IMR-90 (cell line): ENCODE measurements around the gene ZNF503. TPM values are rescaled to one million over a fixed set of nuclear protein-coding genes. Genes with fewer than 3 reads are reported as not detected.

Experiments used
- ATAC-seq: fragments of 200-7000 bp; cut with Tn5 transposase; 2 replicates; pipeline ENCODE4 v1.9.1; 2020; ENCODE audit warnings: low read depth, mild to moderate bottlenecking, moderate library complexity
- BruUV-seq: library from RNA; stranded (reverse); fragments of 400-500 nt; replicated peaks from 2 replicates; lab custom pipeline; 2021; lab: Mats Ljungman, UMichigan
- CTCF ChIA-PET: fragments of 300-600 bp; formaldehyde crosslinking; extraction: SDS; loops from one replicate; lab custom pipeline; 2021; ENCODE audit warnings: antibody characterized with exemption; lab: Yijun Ruan, JAX
- POLR2A ChIA-PET: fragments of 300-600 bp; sonication (Branson Sonifier 250); formaldehyde crosslinking; loops from one replicate; lab custom pipeline; 2022; ENCODE audit warnings: antibody characterized with exemption; ENCODE audit not compliant: unreplicated experiment; lab: Charles Lee
- DNase-seq: peaks from one replicate; pipeline ENCODE4 v3.0.0; 2013
- H2AFZ ChIP-seq: replicated peaks from 2 replicates; pipeline ENCODE3; 2013; ENCODE audit warnings: low read length, mild to moderate bottlenecking; ENCODE audit not compliant: poor library complexity
- H2AK5ac ChIP-seq: 2 replicates; pipeline ENCODE4 v1.6.1; 2013; ENCODE audit warnings: low read depth, low read length, inconsistent platforms
- H2AK9ac ChIP-seq: replicated peaks from 2 replicates; pipeline ENCODE3; 2013; ENCODE audit warnings: mild to moderate bottlenecking, low read depth, low read length, moderate library complexity; ENCODE audit not compliant: poor library complexity
- H2BK120ac ChIP-seq: 2 replicates; pipeline ENCODE4 v1.6.1; 2013; ENCODE audit warnings: low read depth, low read length, inconsistent platforms
- H2BK15ac ChIP-seq: 3 replicates; pipeline ENCODE4 v1.6.1; 2013; ENCODE audit warnings: low read depth, low read length, inconsistent platforms
- H2BK20ac ChIP-seq: 2 replicates; pipeline ENCODE4 v1.6.1; 2013; ENCODE audit warnings: low read depth, mild to moderate bottlenecking, inconsistent platforms, low read length, moderate library complexity
- H2BK5ac ChIP-seq: 2 replicates; pipeline ENCODE4 v1.6.1; 2013; ENCODE audit warnings: mild to moderate bottlenecking, low read depth, low read length, inconsistent platforms; ENCODE audit not compliant: poor library complexity, severe bottlenecking
- H3K14ac ChIP-seq: replicated peaks from 2 replicates; pipeline ENCODE4 v1.6.1; 2013; ENCODE audit warnings: low read depth, low read length, inconsistent platforms
- H3K18ac ChIP-seq: 2 replicates; pipeline ENCODE4 v1.6.1; 2013; ENCODE audit warnings: low read depth, low read length, control low read depth
- H3K23ac ChIP-seq: 2 replicates; pipeline ENCODE4 v1.6.1; 2013; ENCODE audit warnings: low read depth, low read length, inconsistent platforms
- H3K27ac ChIP-seq: 2 replicates; pipeline ENCODE4 v1.5.1; 2013; ENCODE audit warnings: mild to moderate bottlenecking, control low read depth, low read length; ENCODE audit not compliant: insufficient read depth
- H3K27me3 ChIP-seq: 2 replicates; pipeline ENCODE4 v1.6.1; 2013; ENCODE audit warnings: low read length; ENCODE audit not compliant: control insufficient read depth, insufficient read depth
- H3K36me3 ChIP-seq: 2 replicates; pipeline ENCODE4 v1.6.1; 2013; ENCODE audit warnings: low read length, mixed read lengths; ENCODE audit not compliant: control insufficient read depth, insufficient read depth
- H3K4ac ChIP-seq: 2 replicates; pipeline ENCODE4 v1.6.1; 2013; ENCODE audit warnings: low read depth, low read length, inconsistent platforms
- H3K4me1 ChIP-seq: 2 replicates; pipeline ENCODE4 v1.6.1; 2013; ENCODE audit warnings: low read length, mixed read lengths; ENCODE audit not compliant: control insufficient read depth, insufficient read depth
- H3K4me2 ChIP-seq: 2 replicates; pipeline ENCODE4 v1.6.1; 2013; ENCODE audit warnings: low read depth, mild to moderate bottlenecking, control low read depth, low read length, moderate library complexity
- H3K4me3 ChIP-seq: 2 replicates; pipeline ENCODE4 v1.5.1; 2013; ENCODE audit warnings: low read depth, mild to moderate bottlenecking, control low read depth, low read length, moderate library complexity; ENCODE audit not compliant: insufficient read depth
- H3K56ac ChIP-seq: 2 replicates; pipeline ENCODE4 v1.6.1; 2013; ENCODE audit warnings: low read length, inconsistent platforms; ENCODE audit not compliant: insufficient read depth; ENCODE audit errors: extremely low read depth
- H3K79me1 ChIP-seq, 2 experiments: 2 replicates each; pipeline ENCODE4 v1.6.1; 2013; ENCODE audit warnings: low read length in 2 of 2, inconsistent platforms in 1 of 2, low read depth in 1 of 2
- H3K9ac ChIP-seq: 2 replicates; pipeline ENCODE4 v1.6.1; 2013; ENCODE audit warnings: low read depth, low read length, control low read depth
- H3K9me1 ChIP-seq: 2 replicates; pipeline ENCODE4 v1.6.1; 2013; ENCODE audit warnings: low read length, inconsistent platforms; ENCODE audit not compliant: insufficient read depth
- H3K9me3 ChIP-seq: 2 replicates; pipeline ENCODE4 v1.6.1; 2013; ENCODE audit warnings: low read length; ENCODE audit not compliant: control insufficient read depth, insufficient read depth
- H4K20me1 ChIP-seq: 2 replicates; pipeline ENCODE4 v1.6.1; 2013; ENCODE audit warnings: low read length, inconsistent platforms; ENCODE audit not compliant: insufficient read depth
- H4K5ac ChIP-seq: 2 replicates; pipeline ENCODE4 v1.6.1; 2013; ENCODE audit warnings: mild to moderate bottlenecking, low read depth, low read length, control low read depth
- H4K8ac ChIP-seq, 2 experiments: 2 replicates each; pipeline ENCODE4 v1.6.1; 2013; ENCODE audit warnings: low read depth in 2 of 2, low read length in 2 of 2, control low read depth in 1 of 2, inconsistent platforms in 1 of 2
- H4K91ac ChIP-seq: 2 replicates; pipeline ENCODE4 v1.6.1; 2013; ENCODE audit warnings: low read depth, low read length, inconsistent platforms; ENCODE audit not compliant: insufficient read depth
- BHLHE40 ChIP-seq: fragments of 150-350 bp; IDR thresholded peaks from 2 replicates; pipeline ENCODE4 v1.6.1; 2016; ENCODE audit warnings: mild to moderate bottlenecking, low read depth, low read length
- MXI1 ChIP-seq: IDR thresholded peaks from 2 replicates; pipeline ENCODE4 v1.6.1; 2012; ENCODE audit warnings: low read depth, mild to moderate bottlenecking, low read length, moderate library complexity, borderline replicate concordance
- RAD21 ChIP-seq: IDR thresholded peaks from 2 replicates; pipeline ENCODE4 v1.6.1; 2012; ENCODE audit warnings: low read length, improper control_type of control experiment
- WGBS, 2 experiments: methylation state at CpG; one replicate each; pipeline versions ENCODE4 v1.1.5 to v1.1.7; 2013; ENCODE audit warnings: missing lambda C conversion rate in 2 of 2; ENCODE audit not compliant: insufficient read length in 1 of 2; ENCODE audit errors: extremely low coverage in 2 of 2; 5-methylcytosine and 5-hydroxymethylcytosine counted together
- dilution Hi-C: fragments of 300-500 bp; cut with HindIII; formaldehyde crosslinking; loops from one replicate; pipeline ENCODE4 v1.14.3; 2018; ENCODE audit warnings: low sequenced_read_pairs; ENCODE audit not compliant: unreplicated experiment
- in situ Hi-C: fragments of 300-500 bp; cut with MboI; formaldehyde crosslinking; loops from 3 replicates; pipeline ENCODE4 v1.14.3; 2019; ENCODE audit warnings: low sequenced_read_pairs, inconsistent platforms, mixed read lengths
- intact Hi-C: fragments of 100-400 bp; cut with micrococcal nuclease; formaldehyde crosslinking; loops from 2 replicates; pipeline ENCODE4 v1.10.0; 2022
- polyA plus RNA-seq, 3 experiments: library from polyadenylated mRNA; depleted of rRNA; stranded (reverse); fragments of >200 nt; gene quantifications; 2 replicates each; pipeline ENCODE4 v1.2.3, GENCODE V29; 2012; ENCODE audit warnings: low replicate concordance in 1 of 3
- total RNA-seq: library from RNA; depleted of rRNA; stranded (reverse); fragments of >200 nt; gene quantifications from 2 replicates; pipeline ENCODE4 v1.2.3, GENCODE V29; 2012
- TF ChIP-seq, protein P1 (sequence below): conservative IDR thresholded peaks from 2 replicates; pipeline ENCODE4 v1.5.1; 2012; ENCODE audit warnings: mild to moderate bottlenecking, low read depth, low read length, improper control_type of control experiment

Gene ZNF503
- total and polyA plus RNA-seq, 2 of the 4 experiments (the other 2 are of a cell fraction), result 0.36 to 5.8 TPM

GRCh38 chr10:75424571-75424970 is 23.0 kb upstream of the ZNF503 start (continued):
- TF ChIP-seq, protein P1, sequence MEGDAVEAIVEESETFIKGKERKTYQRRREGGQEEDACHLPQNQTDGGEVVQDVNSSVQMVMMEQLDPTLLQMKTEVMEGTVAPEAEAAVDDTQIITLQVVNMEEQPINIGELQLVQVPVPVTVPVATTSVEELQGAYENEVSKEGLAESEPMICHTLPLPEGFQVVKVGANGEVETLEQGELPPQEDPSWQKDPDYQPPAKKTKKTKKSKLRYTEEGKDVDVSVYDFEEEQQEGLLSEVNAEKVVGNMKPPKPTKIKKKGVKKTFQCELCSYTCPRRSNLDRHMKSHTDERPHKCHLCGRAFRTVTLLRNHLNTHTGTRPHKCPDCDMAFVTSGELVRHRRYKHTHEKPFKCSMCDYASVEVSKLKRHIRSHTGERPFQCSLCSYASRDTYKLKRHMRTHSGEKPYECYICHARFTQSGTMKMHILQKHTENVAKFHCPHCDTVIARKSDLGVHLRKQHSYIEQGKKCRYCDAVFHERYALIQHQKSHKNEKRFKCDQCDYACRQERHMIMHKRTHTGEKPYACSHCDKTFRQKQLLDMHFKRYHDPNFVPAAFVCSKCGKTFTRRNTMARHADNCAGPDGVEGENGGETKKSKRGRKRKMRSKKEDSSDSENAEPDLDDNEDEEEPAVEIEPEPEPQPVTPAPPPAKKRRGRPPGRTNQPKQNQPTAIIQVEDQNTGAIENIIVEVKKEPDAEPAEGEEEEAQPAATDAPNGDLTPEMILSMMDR, result no peak
- no peak for TF ChIP-seq RAD21

GRCh38 chr10:75422913-75423312 is 21.3 kb upstream of the ZNF503 start:
- BruUV-seq, result no TSS peak
- CTCF ChIA-PET, result no interaction called here
- in situ Hi-C loops, result loop anchor here (25.0 kb wide), 3 partner anchors 614 to 1564 kb away; no protein-coding TSS in a partner anchor

More at GRCh38 chr10:75422913-75423312, 21.3 kb upstream of the ZNF503 start:
- H2BK20ac ChIP-seq, result no peak overlapping the region
- H2BK15ac ChIP-seq, result no peak overlapping the region
- H3K79me1 ChIP-seq, result no peaks in the 10 kb centered on the region
- H3K4me1 ChIP-seq, result no peaks in the 10 kb centered on the region
- no peak overlapping the region for H4K8ac ChIP-seq
- TF ChIP-seq BHLHE40, result no peak
- no peak for TF ChIP-seq MXI1
- TF ChIP-seq, protein P1, result no peak
- no peak overlapping the region for H2BK120ac ChIP-seq
- H3K56ac ChIP-seq, result no peak overlapping the region
- no peak overlapping the region for H3K4ac ChIP-seq
- H3K27me3 ChIP-seq, result peaks cover 2% of the 10 kb centered on the region; the same call in 1 of the 2 replicates
- POLR2A ChIA-PET, result no interaction called here
- no peak overlapping the region for H3K18ac ChIP-seq
- no peak overlapping the region for H2BK5ac ChIP-seq
- no peak overlapping the region for H2AFZ ChIP-seq
- H3K14ac ChIP-seq, result no peak overlapping the region
- no peak overlapping the region for H2AK5ac ChIP-seq
- no peaks in the 10 kb centered on the region for H3K36me3 ChIP-seq
- dilution Hi-C loops (no loop called here), intact Hi-C loops (no loop called here)
- no peak overlapping the region for H2AK9ac ChIP-seq
- H3K27ac ChIP-seq, result no peak overlapping the region
- no peak for ATAC-seq
- no peak overlapping the region for H4K5ac ChIP-seq
- no peak overlapping the region for H4K91ac ChIP-seq
- H3K4me3 ChIP-seq, result no peak overlapping the region
- no peaks in the 10 kb centered on the region for H4K20me1 ChIP-seq
- H3K9ac ChIP-seq, result no peak overlapping the region
- H3K9me3 ChIP-seq, result no peaks in the 10 kb centered on the region
- no peak overlapping the region for H3K23ac ChIP-seq
- DNase-seq, result no peak
- WGBS, 2 experiments, result 83% methylated on average over 5 of the region's 6 CpGs; no CpG with 5 or more reads in 1 of the 2 experiments
- H3K9me1 ChIP-seq, result no peaks in the 10 kb centered on the region
- H3K4me2 ChIP-seq, result no peak overlapping the region
